Natural killer cell (primary cell): ENCODE measurements around the gene SH3PXD2A. TPM values are rescaled to one million over a fixed set of nuclear protein-coding genes. Genes with fewer than 3 reads are reported as not detected.

Experiments
- ATAC-seq, 3 donors: fragments of 150-1000 bp in 2 of 3; fragments of 200-7000 bp in 1 of 3; cut with Tn5 transposase; 1 replicate in 1 of 3; 2 replicates in 2 of 3; pipeline ENCODE4 v1.10.0; 2021; ENCODE audit warnings: mild to moderate bottlenecking in 2 of 3, moderate library complexity in 2 of 3
- DNase-seq, 2 donors: peaks; one replicate each; pipeline versions ENCODE4 v3.0.0 to v3.0.0-alpha.2; 2013 to 2021; ENCODE audit warnings: mixed read lengths in 1 of 2
- H3K27ac ChIP-seq: one replicate; pipeline ENCODE4 v1.5.1; 2013; ENCODE audit warnings: mild to moderate bottlenecking, low read length
- H3K27me3 ChIP-seq: one replicate; pipeline ENCODE4 v1.6.1; 2013; ENCODE audit warnings: low read length; ENCODE audit not compliant: control insufficient read depth, insufficient read depth
- H3K36me3 ChIP-seq: one replicate; pipeline ENCODE4 v1.6.1; 2013; ENCODE audit warnings: low read length; ENCODE audit not compliant: control insufficient read depth, insufficient read depth
- H3K4me1 ChIP-seq: one replicate; pipeline ENCODE4 v1.6.1; 2013; ENCODE audit warnings: low read length; ENCODE audit not compliant: control insufficient read depth, insufficient read depth
- H3K4me3 ChIP-seq: one replicate; pipeline ENCODE4 v1.5.1; 2013; ENCODE audit warnings: low read length
- H3K9me3 ChIP-seq: one replicate; pipeline ENCODE4 v1.6.1; 2013; ENCODE audit warnings: low read length; ENCODE audit not compliant: control insufficient read depth, insufficient read depth
- H3K27ac Mint-ChIP-seq, 2 donors: one replicate each; pipeline ENCODE4 v1.8.0; 2022; ENCODE audit warnings: mild to moderate bottlenecking in 2 of 2, mixed read lengths in 2 of 2, moderate library complexity in 1 of 2
- H3K27me3 Mint-ChIP-seq, 2 donors: one replicate each; pipeline ENCODE4 v1.8.0; 2022; ENCODE audit warnings: low read depth in 2 of 2, mixed read lengths in 2 of 2
- H3K36me3 Mint-ChIP-seq: one replicate; pipeline ENCODE4 v1.8.0; 2022; ENCODE audit warnings: mixed read lengths
- H3K4me1 Mint-ChIP-seq, 2 donors: one replicate each; pipeline ENCODE4 v1.8.0; 2022; ENCODE audit warnings: mixed read lengths in 2 of 2
- H3K4me3 Mint-ChIP-seq: one replicate; pipeline ENCODE4 v1.8.0; 2022; ENCODE audit warnings: mild to moderate bottlenecking, moderate library complexity, mixed read lengths
- H3K9me3 Mint-ChIP-seq, 2 donors: one replicate each; pipeline ENCODE4 v1.8.0; 2022; ENCODE audit warnings: mixed read lengths in 2 of 2
- CTCF ChIP-seq: fragments of 200-600 bp; IDR thresholded peaks from one replicate; pipeline ENCODE4 v1.8.0; 2022; ENCODE audit warnings: antibody characterized with exemption
- WGBS: methylation state at CpG from one replicate; pipeline ENCODE4 v1.1.7; 2013; ENCODE audit warnings: missing lambda C conversion rate; ENCODE audit not compliant: insufficient coverage; 5-methylcytosine and 5-hydroxymethylcytosine counted together
- intact Hi-C: fragments of 100-400 bp; cut with micrococcal nuclease; formaldehyde crosslinking; loops from one replicate; pipeline ENCODE4 v1.14.2; 2022
- total RNA-seq, 4 donors: library from RNA; stranded (reverse); fragments of 120-200 nt in 1 of 4; gene quantifications; one replicate each; pipeline versions ENCODE4 v1.2.3 to v1.2.4, GENCODE V29; 2013 to 2022

Gene SH3PXD2A
- total RNA-seq, 3 donors from 2014 or later (not counting 1 experiment from before 2014, with no cell fraction given) = 3.3 to 7.0 (median 4.9) TPM

GRCh38 chr10:103720964-103721335, 134.4 kb downstream of the SH3PXD2A start:
- intact Hi-C loops = no loop called here
- ATAC-seq = no peak
- DNase-seq = no peak
- H3K9me3 Mint-ChIP-seq = no peaks in the 10 kb centered on the region
- H3K4me3 Mint-ChIP-seq = no peak overlapping the region
- H3K36me3 Mint-ChIP-seq = no peaks in the 10 kb centered on the region
- TF ChIP-seq CTCF = no peak
- no peaks in the 10 kb centered on the region for H3K4me1 ChIP-seq
- H3K4me1 Mint-ChIP-seq = no peaks in the 10 kb centered on the region
- 79% methylated on average over 6 of the region's 6 CpGs for WGBS
- H3K27ac ChIP-seq = no peak overlapping the region
- H3K4me3 ChIP-seq = no peak overlapping the region
- H3K27me3 ChIP-seq = no peaks in the 10 kb centered on the region
- no peaks in the 10 kb centered on the region for H3K27me3 Mint-ChIP-seq
- no peak overlapping the region for H3K27ac Mint-ChIP-seq
- no peaks in the 10 kb centered on the region for H3K36me3 ChIP-seq
- no peaks in the 10 kb centered on the region for H3K9me3 ChIP-seq

- no peaks in the 10 kb centered on the region for H3K9me3 Mint-ChIP-seq
- Histone ChIP-seq H3K36me3 (no peaks in the 10 kb centered on the region), H3K27me3 (no peaks in the 10 kb centered on the region), H3K4me3 (no peak overlapping the region), H3K9me3 (no peaks in the 10 kb centered on the region), H3K27ac (no peak overlapping the region), H3K4me1 (no peaks in the 10 kb centered on the region)
- H3K27ac Mint-ChIP-seq = no peak overlapping the region
- H3K27me3 Mint-ChIP-seq = no peaks in the 10 kb centered on the region
- no peaks in the 10 kb centered on the region for H3K36me3 Mint-ChIP-seq
- H3K4me1 Mint-ChIP-seq = no peaks in the 10 kb centered on the region
- no peak for TF ChIP-seq CTCF
- ATAC-seq (no peak), DNase-seq (no peak)
- intact Hi-C loops = no loop called here
- H3K4me3 Mint-ChIP-seq = no peak overlapping the region
- 89% methylated on average over 16 of the region's 17 CpGs for WGBS
Measured at GRCh38 chr10:103720328-103720963, 134.9 kb downstream of the SH3PXD2A start.

GRCh38 chr10:103719036-103719435, 136.3 kb downstream of the SH3PXD2A start:
- Mint-ChIP-seq H3K27me3 (no peaks in the 10 kb centered on the region), H3K36me3 (no peaks in the 10 kb centered on the region), H3K4me1 (no peaks in the 10 kb centered on the region), H3K9me3 (no peaks in the 10 kb centered on the region), H3K4me3 (no peak overlapping the region), H3K27ac (no peak overlapping the region)
- TF ChIP-seq CTCF = no peak
- no peaks in the 10 kb centered on the region for H3K9me3 ChIP-seq
- no peaks in the 10 kb centered on the region for H3K4me1 ChIP-seq
- no peak for DNase-seq
- no peaks in the 10 kb centered on the region for H3K36me3 ChIP-seq
- WGBS = 34% methylated on average over 5 of the region's 5 CpGs
- no peak overlapping the region for H3K27ac ChIP-seq
- ATAC-seq = no peak
- no peak overlapping the region for H3K4me3 ChIP-seq
- H3K27me3 ChIP-seq = no peaks in the 10 kb centered on the region
- intact Hi-C loops = no loop called here

- H3K27ac Mint-ChIP-seq = no peak overlapping the region
- intact Hi-C loops = no loop called here
- no peaks in the 10 kb centered on the region for H3K9me3 Mint-ChIP-seq
- Histone ChIP-seq H3K27ac (no peak overlapping the region), H3K4me1 (no peaks in the 10 kb centered on the region), H3K4me3 (no peak overlapping the region), H3K27me3 (no peaks in the 10 kb centered on the region), H3K9me3 (no peaks in the 10 kb centered on the region), H3K36me3 (no peaks in the 10 kb centered on the region)
- TF ChIP-seq CTCF = no peak
- no peaks in the 10 kb centered on the region for H3K4me1 Mint-ChIP-seq
- H3K4me3 Mint-ChIP-seq = no peak overlapping the region
- ATAC-seq = no peak
- no peaks in the 10 kb centered on the region for H3K36me3 Mint-ChIP-seq
- 99% methylated on average over 4 of the region's 4 CpGs for WGBS
- no peak for DNase-seq
- no peaks in the 10 kb centered on the region for H3K27me3 Mint-ChIP-seq
Measured at GRCh38 chr10:103718247-103718620, 137.1 kb downstream of the SH3PXD2A start.
